Stomach smooth muscle (tissue), 2 donors: ENCODE data around the gene RECK.

ENCODE experiments used
- H3K27ac ChIP-seq: one replicate; pipeline ENCODE4 v1.7.0; 2013; ENCODE audit warnings: mild to moderate bottlenecking, low read length, inconsistent platforms
- H3K27me3 ChIP-seq, 2 donors: one replicate each; pipeline ENCODE4 v1.7.0; 2013; ENCODE audit warnings: low read length in 2 of 2; ENCODE audit not compliant: insufficient read depth in 2 of 2, control insufficient read depth in 1 of 2
- H3K36me3 ChIP-seq, 2 donors: one replicate each; pipeline ENCODE4 v1.7.0; 2013; ENCODE audit warnings: low read length in 2 of 2; ENCODE audit not compliant: control insufficient read depth in 2 of 2, insufficient read depth in 2 of 2
- H3K4me1 ChIP-seq: one replicate; pipeline ENCODE4 v1.7.0; 2013; ENCODE audit warnings: low read length; ENCODE audit not compliant: control insufficient read depth, insufficient read depth
- H3K4me3 ChIP-seq, 2 donors: one replicate each; pipeline ENCODE4 v1.7.0; 2013; ENCODE audit warnings: low read length in 2 of 2
- H3K9ac ChIP-seq, 2 donors: one replicate each; pipeline ENCODE4 v1.7.0; 2013; ENCODE audit warnings: low read length in 2 of 2, mild to moderate bottlenecking in 1 of 2
- H3K9me3 ChIP-seq, 2 donors: one replicate each; pipeline ENCODE4 v1.7.0; 2013; ENCODE audit warnings: low read length in 2 of 2; ENCODE audit not compliant: control insufficient read depth in 2 of 2
- donor health status: healthy.
- donor health status: Pancreatic carcinoma.

Gene RECK

DNA sequence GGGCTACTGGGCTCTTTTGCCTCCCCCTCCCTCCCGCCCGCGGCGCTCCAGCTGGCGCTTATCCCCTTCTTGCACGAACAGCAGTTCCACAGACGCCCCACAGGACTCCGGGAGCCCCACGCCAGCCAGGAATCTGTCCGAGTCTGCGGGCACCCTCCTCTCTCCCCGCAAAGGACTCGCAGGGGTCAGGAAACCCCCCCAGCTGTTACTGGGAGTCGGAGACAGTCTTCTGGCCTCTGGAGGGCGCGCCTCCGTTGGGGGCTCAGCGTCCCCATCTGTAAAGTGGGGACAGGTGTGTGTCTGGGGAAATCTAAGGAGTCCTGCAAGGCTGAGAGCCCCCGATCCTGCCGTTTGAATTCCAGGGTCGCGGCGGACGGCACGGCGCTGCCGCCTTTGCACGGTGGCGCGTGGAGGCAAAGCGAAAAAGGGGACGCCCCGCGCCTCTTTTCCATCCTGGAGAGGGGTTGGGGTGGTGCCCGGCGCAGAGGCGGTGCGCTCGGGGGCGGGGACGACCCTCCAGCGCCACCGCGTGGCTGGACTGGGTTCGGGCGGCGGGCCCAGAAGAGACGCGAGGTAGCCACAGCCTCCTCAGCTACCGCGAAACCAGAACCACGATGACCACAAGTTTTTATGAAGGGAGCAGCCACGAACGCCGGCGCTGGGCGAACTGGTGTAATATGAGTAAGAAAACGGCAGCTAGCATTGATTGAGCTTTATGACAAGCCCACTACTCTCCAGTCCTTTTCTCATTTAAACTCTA lies 129.6 kb downstream of the RECK start:
- H3K4me1 ChIP-seq = peaks cover 23% of the 10 kb centered on the region
- no peaks in the 10 kb centered on the region for H3K9me3 ChIP-seq
- peak overlapping the region; percentile 42 to 61 for H3K9ac ChIP-seq
- peaks cover 2 to 4% of the 10 kb centered on the region in 2 donors for H3K36me3 ChIP-seq
- no peak overlapping the region for H3K27ac ChIP-seq
- no peaks in the 10 kb centered on the region for H3K27me3 ChIP-seq
- peak overlapping the region; percentile 79 to 82 for H3K4me3 ChIP-seq

DNA sequence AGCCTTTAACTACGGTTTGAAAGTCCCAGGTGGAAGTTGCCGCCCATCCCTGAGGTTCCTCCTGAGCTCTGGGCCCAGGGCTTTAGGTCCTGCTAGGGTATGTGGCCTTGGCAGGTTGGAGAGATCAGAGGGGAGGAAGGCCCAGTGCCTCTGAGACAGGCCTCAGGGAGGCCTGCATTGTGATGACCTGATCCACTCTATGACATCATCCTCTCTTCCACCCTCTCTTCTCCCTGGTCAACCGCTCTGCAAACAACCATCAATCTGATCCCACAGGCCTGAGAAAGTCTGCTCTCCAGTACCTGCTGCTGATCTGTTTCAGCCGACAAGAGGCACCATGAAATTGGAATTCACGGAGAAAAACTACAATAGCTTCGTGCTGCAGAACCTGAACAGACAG lies 132.5 kb downstream of the RECK start, which contains the start of gene CCIN:
CCIN (plus strand) TSS at position 223 of the 400 bp plus-strand sequence; CDS start at position 338, 115 bp downstream.
- Histone ChIP-seq H3K27ac (no peak within 1 kb of the TSS), H3K36me3 (no peaks in the 10 kb centered on the region), H3K27me3 (no peaks in the 10 kb centered on the region), H3K9ac (no peak within 1 kb of the TSS), H3K4me3 (no peak within 1 kb of the TSS), H3K9me3 (no peaks in the 10 kb centered on the region), H3K4me1 (peaks cover 10% of the 10 kb centered on the region)

GRCh38 chr9:36169708-36170107 lies 133.0 kb downstream of the RECK start:
- H3K4me1 ChIP-seq = peaks cover 9% of the 10 kb centered on the region

DNA sequence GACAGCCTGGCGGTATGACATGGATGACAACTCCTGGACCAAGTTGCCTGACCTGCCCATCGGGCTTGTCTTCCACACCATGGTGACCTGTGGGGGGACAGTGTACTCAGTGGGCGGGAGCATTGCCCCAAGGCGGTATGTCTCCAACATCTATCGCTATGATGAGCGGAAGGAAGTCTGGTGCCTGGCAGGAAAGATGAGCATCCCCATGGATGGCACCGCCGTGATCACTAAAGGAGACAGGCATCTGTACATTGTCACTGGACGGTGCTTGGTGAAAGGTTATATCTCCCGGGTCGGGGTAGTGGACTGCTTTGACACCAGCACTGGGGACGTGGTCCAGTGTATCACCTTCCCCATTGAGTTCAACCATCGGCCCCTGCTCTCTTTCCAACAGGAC lies 133.8 kb downstream of the RECK start:
- H3K4me1 ChIP-seq = peaks cover 6% of the 10 kb centered on the region
- no peak overlapping the region for H3K9ac ChIP-seq
- no peaks in the 10 kb centered on the region for H3K36me3 ChIP-seq
- no peak overlapping the region for H3K27ac ChIP-seq
- H3K4me3 ChIP-seq = no peak overlapping the region
- H3K27me3 ChIP-seq = no peaks in the 10 kb centered on the region
- H3K9me3 ChIP-seq = no peaks in the 10 kb centered on the region

More at GRCh38 chr9:36169708-36170107, 133.0 kb downstream of the RECK start:
- Histone ChIP-seq H3K36me3 (no peaks in the 10 kb centered on the region), H3K9me3 (no peaks in the 10 kb centered on the region), H3K27me3 (no peaks in the 10 kb centered on the region), H3K27ac (no peak overlapping the region), H3K4me3 (no peak overlapping the region), H3K9ac (no peak overlapping the region)

GRCh38 chr9:36173861-36174260 lies 137.1 kb downstream of the RECK start:
- H3K9me3 ChIP-seq = no peaks in the 10 kb centered on the region
- no peaks in the 10 kb centered on the region for H3K27me3 ChIP-seq
- no peak overlapping the region for H3K4me3 ChIP-seq
- no peak overlapping the region for H3K27ac ChIP-seq
- H3K4me1 ChIP-seq = no peaks in the 10 kb centered on the region
- H3K36me3 ChIP-seq = no peaks in the 10 kb centered on the region
- no peak overlapping the region for H3K9ac ChIP-seq
